ENCODE data around the gene GGT6.
"Not testable (repeated sequence)": the region's sequence is repeated elsewhere in the genome, so short reads cannot be mapped to it uniquely, and the experiment has no call there.

GGT6 gene

DNA sequence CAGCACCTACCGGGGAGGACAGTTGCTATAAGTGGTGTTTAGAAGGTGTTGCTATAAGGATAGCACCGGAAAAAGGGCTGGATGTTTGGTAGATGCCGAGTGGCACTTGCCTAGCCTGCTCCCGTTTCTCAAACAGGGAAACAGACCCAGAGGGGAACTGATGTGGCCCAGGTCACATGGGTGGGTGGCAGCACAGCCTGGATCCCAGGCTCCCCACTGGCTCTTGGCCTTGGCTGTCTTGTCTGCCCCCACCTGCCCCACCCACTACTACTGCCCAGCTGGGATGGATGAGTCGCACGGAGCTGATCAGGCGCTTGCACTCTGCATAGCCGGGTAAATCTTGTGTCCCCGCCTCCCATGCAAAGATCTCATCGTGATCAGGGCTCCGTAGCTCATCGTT lies 31.2 kb upstream of the GGT6 start:
- DNase-seq (ENCODE audit: low read depth, low spot score) = no peak

- no peak for DNase-seq (ENCODE audit: low read depth, low spot score)
These were observed 30.6 kb upstream of the GGT6 start for GRCh38 chr17:4590981-4591453.

DNA sequence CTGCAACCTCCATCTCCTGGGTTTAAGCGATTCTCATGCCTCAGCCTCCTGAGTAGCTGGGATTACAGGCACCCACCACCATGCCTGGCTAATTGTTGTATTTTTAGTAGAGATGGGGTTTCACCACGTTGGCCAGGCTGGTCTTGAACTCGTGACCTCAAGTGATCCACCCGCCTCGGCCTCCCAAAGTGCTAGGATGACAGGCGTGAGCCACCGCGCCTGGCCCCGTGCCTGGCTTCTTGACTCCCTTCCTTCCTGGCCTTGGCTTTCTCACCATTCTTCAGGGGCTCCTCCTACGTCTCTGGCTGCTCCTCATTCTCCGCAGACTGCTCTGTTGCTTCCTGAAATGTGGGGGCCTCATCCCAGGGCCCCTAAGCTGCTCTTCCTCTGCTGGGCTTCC lies 29.7 kb upstream of the GGT6 start:
- DNase-seq (ENCODE audit: low read depth, low spot score) = not testable (repeated sequence)

DNA sequence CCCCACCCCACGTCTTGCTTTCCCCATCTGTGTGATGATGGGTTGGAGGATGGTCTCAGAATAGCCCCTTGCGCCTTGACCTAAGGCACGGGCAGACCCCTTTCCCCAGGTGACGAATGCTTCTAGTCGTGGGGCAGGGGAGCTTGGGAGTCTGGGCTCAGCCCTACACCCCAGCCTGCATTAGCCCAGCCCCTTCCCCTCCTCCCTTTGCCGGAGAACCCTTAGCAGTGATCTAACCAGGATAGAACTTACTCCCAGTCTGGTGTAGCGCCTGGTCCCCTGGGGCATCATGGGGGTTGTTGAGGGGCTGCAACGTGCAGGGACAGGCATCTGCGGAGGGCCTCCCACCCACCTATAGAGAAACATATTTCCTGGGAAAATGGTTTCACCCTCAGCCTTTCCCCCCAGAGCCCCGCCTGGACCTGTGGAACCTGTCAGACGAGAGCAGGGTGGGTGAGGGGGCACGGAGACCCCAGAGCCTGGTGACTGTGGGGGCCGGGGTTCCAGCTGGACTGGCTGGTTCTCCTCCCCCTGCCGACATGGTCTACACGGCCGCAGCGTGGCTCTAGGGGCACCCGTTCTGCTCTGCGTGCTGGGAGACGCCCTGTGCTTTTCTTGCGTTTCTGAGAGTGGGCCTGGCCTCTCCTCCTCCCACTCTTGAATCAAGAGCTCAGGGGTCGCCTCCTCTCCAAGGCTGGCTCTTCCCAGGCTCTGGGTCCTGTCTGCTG lies 28.7 kb upstream of the GGT6 start:
- no peak for DNase-seq (ENCODE audit: low read depth, low spot score)

DNA sequence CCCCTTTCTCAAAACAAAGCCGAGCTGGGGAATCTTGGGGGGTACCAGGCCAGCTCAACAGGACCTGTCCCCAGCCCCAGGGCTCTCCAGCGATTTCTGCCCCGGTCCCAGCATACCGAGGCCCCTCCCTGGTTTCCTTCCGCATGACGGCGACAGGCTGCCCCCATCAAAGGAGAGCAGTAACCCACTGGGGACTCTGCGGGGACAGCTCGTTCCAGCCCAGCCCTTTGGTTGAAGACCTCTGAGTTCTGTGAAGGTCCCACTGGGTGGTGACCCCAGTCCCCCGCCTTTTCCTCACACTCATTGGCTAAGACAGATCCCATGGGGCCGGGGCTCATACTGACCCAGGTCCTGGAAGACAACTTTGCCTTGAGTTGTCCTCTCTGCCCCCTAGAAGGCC lies 28.0 kb upstream of the GGT6 start:
- DNase-seq (ENCODE audit: low read depth, low spot score) = no peak

- no peak for DNase-seq (ENCODE audit: low read depth, low spot score)
These were observed 27.4 kb upstream of the GGT6 start for GRCh38 chr17:4587803-4588202.

DNA sequence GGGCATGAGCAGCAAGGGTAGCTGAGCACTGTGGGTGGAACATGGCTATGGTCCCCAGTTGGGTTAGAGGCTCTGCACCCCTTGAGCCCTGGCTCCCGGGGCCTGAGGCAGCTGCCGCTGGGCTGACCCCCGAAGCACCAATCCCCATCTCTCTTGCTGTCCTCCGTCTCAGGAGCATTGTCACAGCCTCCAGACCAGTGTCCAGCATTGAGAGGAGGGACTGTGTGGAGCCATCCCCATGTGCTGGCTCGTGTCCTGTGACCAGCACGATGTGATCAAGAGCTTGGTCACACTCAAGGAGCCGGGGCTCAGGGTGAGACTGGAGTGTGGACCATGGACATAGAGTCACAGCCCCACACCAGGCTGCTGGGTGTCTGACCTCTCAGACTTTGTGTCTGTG lies 26.8 kb upstream of the GGT6 start:
- DNase-seq (ENCODE audit: low read depth, low spot score) = no peak

- no peak for DNase-seq (ENCODE audit: low read depth, low spot score)
These were observed 25.7 kb upstream of the GGT6 start for GRCh38 chr17:4586043-4586442.

- DNase-seq (ENCODE audit: low read depth, low spot score) = no peak
These were observed 25.2 kb upstream of the GGT6 start for GRCh38 chr17:4585638-4585994.

GRCh38 chr17:4584917-4585637 lies 24.7 kb upstream of the GGT6 start:
- no peak for DNase-seq (ENCODE audit: low read depth, low spot score)

DNA sequence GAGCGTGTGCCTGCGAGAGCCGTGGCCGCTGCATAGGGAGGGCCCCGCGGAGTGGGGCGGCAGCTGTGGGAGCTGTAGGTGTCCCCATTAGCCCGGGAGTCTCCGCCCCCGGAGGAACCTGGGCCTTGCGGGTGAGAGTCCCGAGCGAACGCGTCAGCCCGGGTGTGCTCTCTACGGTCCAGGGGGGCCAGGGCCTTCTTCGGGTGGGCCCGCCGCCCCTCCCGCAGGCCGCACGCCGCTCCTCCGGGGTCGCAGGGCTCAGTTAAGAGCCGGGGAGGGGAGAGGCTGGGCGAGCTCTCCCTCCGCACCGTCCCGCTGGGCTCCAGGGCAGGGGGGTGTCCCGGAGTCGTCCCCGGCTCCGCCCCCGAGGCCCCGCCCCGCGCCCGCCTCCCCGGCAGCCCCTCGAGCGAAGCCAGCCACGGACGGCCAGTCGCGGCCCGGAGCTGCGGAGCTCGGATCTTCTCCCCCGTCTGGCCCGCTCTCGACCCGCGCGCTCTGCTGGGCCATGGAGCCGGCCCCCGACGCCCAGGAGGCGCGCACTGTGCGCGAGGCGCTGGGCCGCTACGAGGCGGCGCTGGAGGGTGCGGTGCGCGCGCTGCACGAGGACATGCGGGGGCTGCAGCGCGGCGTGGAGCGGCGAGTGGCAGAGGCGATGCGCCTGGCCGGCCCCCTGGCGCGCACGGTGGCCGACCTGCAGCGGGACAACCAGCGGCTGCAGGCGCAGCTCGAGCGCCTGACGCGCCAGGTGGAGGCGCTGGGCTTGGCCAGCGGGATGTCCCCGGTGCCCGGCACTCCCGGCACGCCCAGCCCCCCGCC lies 23.9 kb upstream of the GGT6 start, which contains the start of gene SMTNL2:
Gene SMTNL2, plus strand, starts transcription at position 429 of the 816 bp plus-strand sequence. Its CDS starts 77 bp downstream, at position 506.
- DNase-seq (ENCODE audit: low read depth, low spot score) = no peak

DNA sequence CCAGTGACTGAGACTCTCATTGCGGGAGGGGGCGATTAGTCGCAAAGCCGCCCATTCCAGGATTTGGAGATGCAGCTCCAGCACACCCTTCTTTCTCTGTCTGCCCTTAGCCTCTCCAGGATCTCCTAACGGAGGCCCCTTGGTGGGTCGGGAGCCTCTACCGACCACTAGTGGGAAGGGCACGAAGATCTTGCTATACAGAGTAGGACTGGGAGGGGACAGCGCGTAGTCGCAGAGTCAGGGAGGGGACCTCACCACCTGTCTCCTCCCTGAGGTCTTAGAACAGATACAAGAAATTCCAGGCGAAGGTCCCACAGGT lies 23.4 kb upstream of the GGT6 start:
- DNase-seq (ENCODE audit: low read depth, low spot score) = no peak

- DNase-seq (ENCODE audit: low read depth, low spot score) = no peak
These were observed 22.8 kb upstream of the GGT6 start for GRCh38 chr17:4583206-4583605.

DNA sequence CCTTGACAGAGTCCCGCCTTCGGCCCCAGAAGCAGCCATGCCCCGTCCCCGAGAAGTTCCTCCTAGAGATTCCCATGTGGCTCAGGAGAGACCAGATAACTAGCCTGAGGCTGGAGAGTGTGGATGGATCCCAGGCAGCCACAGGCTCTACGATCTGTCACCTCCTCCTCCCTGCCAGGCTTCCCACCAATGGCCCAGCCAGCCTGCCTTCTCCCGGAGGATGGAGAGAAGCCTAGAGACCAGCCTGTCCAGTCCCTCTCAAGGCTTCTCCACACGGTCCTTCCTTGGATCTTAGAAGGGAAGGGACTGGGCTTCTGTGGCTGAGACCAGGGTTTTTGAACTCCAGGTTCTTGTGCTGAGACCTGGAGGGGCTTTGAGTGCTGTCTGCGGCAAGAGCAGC lies 22.3 kb upstream of the GGT6 start:
- no peak for DNase-seq (ENCODE audit: low read depth, low spot score)

DNA sequence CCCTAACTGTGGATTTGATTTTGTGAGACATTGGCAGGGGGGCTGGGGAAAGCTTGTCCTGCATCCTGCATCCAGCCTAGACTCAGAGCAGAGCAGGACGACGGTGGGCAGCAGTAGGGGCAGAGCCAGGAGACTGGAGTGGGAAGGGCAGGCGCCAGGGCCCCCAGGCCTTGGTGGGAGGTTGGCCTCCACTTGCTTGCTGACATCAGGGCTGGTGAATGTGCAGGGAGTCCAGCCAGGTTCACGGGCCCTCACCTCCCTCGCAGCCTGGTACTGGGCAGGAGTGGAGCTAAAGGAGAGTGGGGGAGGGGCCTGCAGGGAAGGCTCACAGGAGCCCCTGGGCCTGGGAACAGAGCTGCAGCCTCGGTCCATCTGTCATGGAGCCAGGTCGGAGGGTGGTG lies 21.7 kb upstream of the GGT6 start:
- no peak for DNase-seq (ENCODE audit: low read depth, low spot score)

DNA sequence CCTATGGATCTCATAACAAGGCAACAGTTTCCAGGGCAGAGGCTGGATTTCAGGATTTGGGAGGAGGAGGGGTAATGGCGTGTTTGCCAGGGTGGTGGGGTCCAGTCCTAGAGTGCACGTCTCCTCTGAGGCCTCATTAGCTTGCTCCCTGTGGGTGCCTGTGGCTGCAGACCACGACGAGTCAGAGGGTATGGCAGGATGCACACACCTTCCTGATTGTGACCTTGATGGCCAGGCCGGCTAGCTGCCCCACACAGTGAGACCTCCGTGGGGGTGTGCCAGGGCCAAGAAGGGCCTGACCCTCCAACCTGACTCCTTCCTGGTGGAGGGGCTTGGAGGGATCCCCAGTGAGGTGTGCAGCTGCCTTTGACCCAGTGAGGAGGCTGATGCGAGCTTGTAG lies 19.9 kb upstream of the GGT6 start:
- DNase-seq (ENCODE audit: low read depth, low spot score) = no peak

- DNase-seq (ENCODE audit: low read depth, low spot score) = no peak
These were observed 19.3 kb upstream of the GGT6 start for GRCh38 chr17:4579678-4580077.

DNA sequence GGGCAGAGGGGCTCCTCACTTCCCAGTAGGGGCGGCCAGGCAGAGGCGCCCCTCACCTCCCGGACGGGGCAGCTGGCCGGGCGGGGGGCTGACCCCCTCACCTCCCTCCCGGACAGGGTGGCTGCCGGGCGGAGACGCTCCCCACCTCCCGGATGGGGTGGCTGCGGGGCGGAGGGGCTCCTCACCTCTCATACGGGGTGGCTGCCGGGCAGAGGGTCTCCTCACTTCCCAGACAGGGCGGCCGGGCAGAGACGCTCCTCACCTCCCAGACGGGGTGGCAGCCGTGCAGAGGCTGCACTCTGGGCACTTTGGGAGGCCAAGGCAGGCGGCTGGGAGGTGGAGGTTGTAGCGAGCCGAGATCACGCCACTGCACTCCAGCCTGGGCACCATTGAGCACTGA lies 18.0 kb upstream of the GGT6 start:
- not testable (repeated sequence) for DNase-seq (ENCODE audit: low read depth, low spot score)

- DNase-seq (ENCODE audit: low read depth, low spot score) = no peak
These were observed 17.1 kb upstream of the GGT6 start for GRCh38 chr17:4577386-4577993.

DNA sequence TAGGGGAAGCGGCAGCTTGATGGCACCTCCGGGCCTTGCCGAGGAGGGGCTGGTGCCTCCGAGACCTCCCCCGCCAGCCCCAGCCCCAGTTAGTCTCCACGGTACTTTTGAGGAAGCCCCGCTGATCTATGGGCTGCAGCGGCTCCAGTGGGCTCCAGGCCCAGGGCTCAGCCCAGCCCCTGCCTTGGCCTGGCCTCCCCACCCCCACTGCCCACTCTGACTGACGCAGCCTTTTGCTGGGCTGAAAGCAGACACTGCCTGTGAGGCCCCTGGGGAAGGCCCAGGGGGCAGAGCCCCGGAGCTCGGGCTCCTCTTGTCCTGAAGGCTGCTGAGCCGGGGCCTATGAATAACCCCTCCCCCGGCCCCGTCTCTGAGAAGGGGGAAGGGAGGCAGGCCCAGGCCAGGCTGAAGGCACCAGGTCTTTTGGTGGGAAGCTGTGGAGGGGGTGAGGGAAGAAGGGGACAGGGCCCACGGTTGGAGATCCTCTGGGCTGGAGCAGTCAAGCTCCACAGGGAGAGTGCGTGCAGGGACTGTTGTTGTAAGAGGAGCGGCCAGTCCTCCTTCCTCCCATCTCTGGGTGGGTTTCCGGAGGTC lies 16.4 kb upstream of the GGT6 start:
- no peak for DNase-seq (ENCODE audit: low read depth, low spot score)

DNA sequence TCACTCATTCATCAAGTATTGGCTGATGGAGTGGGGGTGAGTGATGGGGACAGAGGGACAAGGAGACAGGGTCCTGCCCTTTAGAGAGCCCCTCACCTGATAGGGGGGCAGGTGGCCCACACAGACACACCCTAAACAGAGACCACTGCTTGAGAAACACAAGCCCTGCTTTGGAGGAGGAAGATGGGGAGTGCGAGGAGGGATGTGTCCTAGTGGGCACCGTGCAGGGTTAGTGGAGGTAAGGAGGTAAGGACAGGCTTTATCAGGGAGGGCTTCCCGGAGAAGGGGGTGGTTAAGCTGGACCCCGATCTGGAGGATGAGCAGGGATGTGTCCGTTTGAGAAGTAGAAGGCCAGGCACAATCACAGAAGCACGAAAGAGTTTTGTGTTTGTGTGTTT lies 15.8 kb upstream of the GGT6 start:
- no peak for DNase-seq (ENCODE audit: low read depth, low spot score)

All from activated CD4-positive, CD25-positive, alpha-beta regulatory T cell treated with anti-CD3 and anti-CD28 coated beads, Interleukin-2, amount 50 U/mL, for 16 hours (primary cell).